ENCODE data around the gene CA10.

Gene CA10

GRCh38 chr17:51709694-51710633 is 448.6 kb downstream of the CA10 start:
- DNase-seq, result no peak

- DNase-seq, result no peak
These were observed 451.3 kb downstream of the CA10 start for GRCh38 chr17:51707216-51707615.

DNA sequence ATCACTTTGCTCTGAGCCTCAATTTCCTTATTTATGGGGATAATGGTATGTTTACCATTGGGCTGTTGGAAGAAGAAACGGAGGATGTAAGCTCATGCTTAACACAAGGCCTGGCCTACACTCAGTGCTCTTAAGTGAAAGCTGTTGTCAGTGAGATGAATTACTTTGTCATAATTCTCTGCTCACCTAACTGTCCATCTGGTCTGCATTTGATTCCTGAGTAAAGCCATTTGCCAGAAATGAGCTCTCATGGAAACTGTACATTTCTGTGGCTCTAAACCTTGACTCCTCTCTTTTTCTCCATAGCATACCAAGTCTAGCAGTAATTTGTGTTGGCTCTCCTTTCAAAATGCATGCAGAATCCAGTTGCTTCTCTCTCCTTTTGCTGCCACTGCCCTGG is 452.4 kb downstream of the CA10 start:
- no peak for DNase-seq

DNA sequence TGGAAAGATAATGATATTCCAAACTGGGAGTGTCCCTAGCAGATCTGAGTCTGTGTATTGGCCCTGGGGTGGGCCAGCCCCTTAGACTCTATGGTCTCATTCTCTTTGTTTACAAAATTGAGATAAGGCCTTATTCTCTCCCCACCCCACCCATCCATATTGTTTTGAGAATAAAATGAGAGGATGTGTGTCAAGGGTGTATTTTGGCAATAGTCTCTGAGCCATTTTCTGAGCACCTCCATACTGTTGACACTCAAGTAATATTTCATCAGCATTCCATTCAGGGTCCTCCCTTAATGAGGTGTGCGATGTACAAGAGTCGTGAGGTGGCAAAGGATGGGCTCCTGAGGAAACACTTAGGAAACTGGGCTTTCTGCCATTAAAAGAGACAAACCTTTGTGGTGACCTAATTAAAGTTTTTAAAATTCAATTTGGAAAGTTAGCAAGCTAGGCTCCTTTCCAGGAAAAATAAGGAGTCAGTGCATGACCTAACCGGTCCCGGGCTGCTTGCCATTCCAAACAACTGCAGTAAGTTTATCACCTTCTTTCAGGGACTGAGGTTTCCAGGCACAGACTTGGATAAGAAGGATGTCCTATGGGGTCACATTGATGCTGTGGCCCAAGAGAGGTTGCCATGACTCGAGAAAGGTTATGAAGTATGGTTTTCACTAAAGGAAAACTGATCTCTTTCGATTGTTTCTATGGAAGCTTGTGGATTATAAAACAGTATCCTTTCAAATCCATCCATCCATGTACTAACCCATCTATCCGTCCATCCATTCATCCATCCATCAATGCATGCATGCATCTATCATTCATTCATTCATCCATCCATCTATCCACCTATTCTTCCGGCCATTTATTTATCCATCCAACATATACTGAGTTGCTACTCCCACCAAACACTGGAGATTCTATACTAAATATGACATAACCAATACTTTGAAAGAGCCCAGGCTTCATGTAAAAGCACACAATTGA is 454.9 kb downstream of the CA10 start:
- no peak for DNase-seq

GRCh38 chr17:51702963-51703360 is 455.6 kb downstream of the CA10 start:
- no peak for DNase-seq

- DNase-seq, result no peak
These were observed 457.0 kb downstream of the CA10 start for GRCh38 chr17:51701501-51701900.

DNA sequence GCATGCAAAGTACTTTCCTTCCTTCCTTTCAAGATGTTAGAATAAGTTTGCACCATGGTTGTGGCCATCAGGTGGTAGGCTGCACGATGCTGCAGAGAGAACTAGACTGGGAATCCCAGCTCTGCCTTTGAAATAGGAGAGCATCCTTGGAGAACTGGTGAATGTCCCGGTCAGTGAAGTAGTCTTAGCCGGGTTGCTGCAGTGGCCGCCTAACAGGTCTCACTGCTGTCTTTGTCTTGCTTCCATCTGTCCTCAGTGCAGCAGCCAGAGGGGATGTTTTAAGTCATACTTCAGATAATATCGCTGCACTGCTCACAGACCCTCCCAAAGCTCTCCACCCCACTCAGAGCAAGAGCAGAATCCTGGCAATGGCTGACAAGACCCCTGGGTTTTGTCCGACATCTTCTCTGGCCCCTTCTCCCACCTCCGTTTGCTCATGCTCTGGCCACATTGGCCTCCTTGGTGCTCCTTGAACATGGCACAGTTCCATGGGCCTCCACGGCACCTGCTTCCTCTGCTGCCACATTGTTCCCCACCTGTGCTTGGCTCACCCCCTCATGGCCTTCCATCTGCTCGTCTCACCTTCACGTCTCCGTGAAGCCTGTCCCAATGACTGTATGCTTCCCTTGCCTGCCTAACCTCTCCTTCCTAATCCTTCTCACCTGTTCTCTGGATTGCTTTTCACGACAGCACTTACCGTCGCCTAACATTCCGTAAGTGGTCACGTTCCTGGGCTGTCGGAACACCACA is 458.3 kb downstream of the CA10 start:
- no peak for DNase-seq

GRCh38 chr17:51699303-51699702 is 459.2 kb downstream of the CA10 start:
- DNase-seq, result no peak

DNA sequence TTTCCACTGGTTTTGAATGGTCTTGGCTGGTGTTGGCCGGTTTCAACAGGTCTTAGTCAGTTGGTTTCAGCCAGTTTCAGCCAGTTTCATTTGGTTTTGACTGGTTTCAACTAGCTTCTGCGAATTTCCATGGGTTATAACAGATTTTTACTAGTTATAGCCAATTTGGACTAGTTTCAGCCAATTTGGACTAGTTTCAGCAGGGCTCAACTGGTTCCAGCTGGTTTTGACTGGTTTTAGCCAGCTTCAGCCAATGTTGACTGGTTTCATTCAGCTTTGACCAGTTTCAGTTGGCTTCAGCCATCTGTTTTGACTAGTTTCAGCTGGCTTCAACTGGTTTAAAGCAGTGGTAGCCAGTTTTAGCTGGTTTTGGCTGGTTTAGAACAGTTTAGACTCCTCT is 465.6 kb downstream of the CA10 start:
- no peak for DNase-seq

DNA sequence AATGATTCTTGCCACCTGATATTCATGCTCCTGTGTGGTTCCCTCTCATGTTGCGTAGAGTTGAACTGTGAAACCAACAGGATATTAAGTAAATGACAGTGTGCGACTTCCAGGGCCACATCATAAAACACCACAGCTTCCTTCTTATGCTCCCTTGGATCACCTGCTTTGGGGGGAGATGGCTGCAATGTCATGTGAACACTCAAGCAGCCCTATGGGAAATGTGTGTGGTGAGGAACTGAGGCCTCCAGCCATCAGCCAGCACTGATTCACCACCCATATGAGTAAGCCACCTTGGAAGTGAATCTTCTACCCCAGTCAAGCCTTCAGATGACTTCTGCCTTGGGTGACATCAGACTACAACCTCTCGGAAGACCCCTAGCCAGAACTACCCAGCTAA is 470.6 kb downstream of the CA10 start:
- no peak for DNase-seq

DNA sequence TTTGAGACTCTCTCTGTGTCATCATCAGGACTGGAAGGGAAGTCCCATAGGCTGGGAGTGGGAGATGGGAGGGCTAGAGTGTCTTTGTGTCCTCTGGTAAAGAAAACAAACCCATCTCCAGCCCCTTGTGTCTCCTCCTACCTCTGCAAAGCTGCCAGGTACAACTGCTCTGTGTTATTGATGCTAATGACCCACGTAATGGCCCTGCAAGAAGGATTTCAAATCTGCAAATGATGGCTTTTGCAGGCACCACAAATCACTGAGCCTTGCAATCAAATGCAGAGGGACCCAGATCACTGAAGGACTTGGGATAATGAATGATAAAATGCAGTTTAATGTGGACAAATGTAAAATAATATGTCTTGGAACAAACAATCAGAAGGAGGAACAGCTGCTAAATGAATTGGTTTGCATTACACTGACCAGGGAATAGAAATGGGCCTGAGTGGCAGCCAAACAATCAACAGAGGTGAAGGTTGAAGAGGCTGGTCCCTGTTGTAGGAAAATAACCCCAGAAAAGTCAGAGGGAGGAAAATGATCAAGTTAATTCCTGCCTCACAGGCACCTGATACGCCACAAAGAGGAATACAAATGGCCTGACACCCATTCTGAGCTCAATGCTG is 473.1 kb downstream of the CA10 start:
- no peak for DNase-seq

GRCh38 chr17:51684214-51684613 is 474.3 kb downstream of the CA10 start:
- DNase-seq, result no peak

- DNase-seq, result no peak
These were observed 475.2 kb downstream of the CA10 start for GRCh38 chr17:51683291-51683690.

DNA sequence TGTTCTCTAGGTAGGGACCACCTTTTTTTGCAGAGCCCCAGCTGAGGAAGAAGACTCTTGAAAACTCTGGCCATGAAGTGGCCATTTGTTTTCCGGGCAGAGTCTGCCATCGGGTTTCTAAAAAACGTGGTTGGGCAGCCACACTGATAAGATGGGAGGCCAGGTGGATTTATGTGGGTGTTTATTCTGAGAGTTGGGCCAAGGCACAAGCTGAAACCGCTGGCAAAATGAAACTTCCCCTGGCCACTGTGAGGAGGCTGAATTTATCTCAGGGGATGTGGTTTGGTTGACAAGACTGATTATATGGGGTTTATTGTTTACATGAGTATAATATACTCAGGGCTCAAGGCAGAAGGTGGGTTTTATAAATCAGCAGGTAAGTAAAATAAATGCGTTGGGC is 476.4 kb downstream of the CA10 start:
- DNase-seq, result no peak

GRCh38 chr17:51677875-51678274 is 480.6 kb downstream of the CA10 start:
- no peak for DNase-seq

- DNase-seq, result no peak
These were observed 481.6 kb downstream of the CA10 start for GRCh38 chr17:51676691-51677487.

DNA sequence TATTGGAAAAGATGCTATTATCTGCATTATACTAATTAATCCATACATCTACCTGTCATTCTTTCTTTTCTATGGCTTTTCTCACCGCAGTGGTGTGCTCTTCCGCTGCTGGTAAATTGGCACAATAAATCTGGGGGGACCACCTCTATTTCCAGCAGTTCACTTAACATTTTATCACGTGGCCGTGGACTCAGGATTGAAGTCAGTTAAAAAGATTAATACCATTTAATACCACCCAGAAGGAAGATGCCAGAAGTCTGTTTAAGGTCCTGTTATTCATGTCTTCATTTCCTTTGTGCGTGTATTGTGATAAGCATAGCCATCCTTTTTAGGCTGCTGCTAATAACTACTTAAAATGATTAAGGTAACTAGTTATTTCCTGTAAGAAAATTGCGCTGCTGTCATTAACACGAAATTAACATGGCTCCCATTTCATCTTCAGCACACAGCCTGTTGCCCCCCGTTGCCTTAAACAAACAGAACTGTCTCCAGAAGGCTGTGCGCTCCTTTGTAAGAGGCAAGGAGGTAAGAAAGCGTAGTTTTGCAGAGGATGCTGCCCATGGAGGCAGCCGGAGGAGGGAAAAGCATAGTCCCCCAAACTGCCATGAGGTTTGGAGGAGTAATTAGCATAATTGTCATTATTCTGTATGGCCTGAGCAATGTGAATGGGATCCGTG is 483.8 kb downstream of the CA10 start:
- DNase-seq, result no peak

DNA sequence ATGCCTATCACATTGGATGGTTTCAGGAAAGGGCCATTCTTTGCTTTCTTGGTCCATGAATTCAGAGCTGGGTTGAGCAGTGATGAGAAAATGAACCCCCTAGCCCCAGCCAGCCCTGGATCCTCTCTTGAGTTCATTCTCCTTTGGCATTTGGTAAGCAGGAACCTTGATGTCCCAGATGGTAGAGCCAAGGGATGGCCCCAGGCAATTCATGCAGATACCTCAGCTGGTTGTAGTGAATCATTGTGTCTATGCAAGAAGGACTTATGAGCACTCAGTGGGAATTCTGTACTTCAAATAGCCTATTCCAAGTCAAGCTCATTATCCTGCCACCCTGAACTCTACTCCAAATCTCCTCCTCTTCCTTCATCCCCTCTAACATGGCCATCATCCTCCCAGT is 485.4 kb downstream of the CA10 start:
- no peak for DNase-seq

GRCh38 chr17:51672065-51672464 is 486.4 kb downstream of the CA10 start:
- DNase-seq, result no peak

GRCh38 chr17:51670899-51671298 is 487.6 kb downstream of the CA10 start:
- DNase-seq, result no peak

- DNase-seq, result no peak
These were observed 489.6 kb downstream of the CA10 start for GRCh38 chr17:51668963-51669246.
